Large intestine (tissue), 3 donors: Measurements from ENCODE around the gene FERMT3. TPM values are rescaled to one million over a fixed set of nuclear protein-coding genes. Genes with fewer than 3 reads are reported as not detected.
A peak's percentile ranks its signal among the peaks of the same experiment; 100 is the strongest.

ENCODE experiments used
- DNase-seq, 2 donors: peaks; one replicate each; pipeline versions ENCODE4 v3.0.0 to v3.0.0-alpha.2; 2013
- H3K27ac ChIP-seq: one replicate; pipeline ENCODE4 v1.5.1; 2013; ENCODE audit warnings: low read length
- H3K27me3 ChIP-seq: 2 replicates; pipeline ENCODE4 v1.6.1; 2013; ENCODE audit warnings: low read length; ENCODE audit not compliant: control insufficient read depth, insufficient read depth
- H3K36me3 ChIP-seq: 2 replicates; pipeline ENCODE4 v1.6.1; 2013; ENCODE audit warnings: low read length; ENCODE audit not compliant: control insufficient read depth, insufficient read depth
- H3K4me1 ChIP-seq: one replicate; pipeline ENCODE4 v1.6.1; 2013; ENCODE audit warnings: low read length; ENCODE audit not compliant: control insufficient read depth, insufficient read depth
- H3K4me3 ChIP-seq: one replicate; pipeline ENCODE4 v1.5.1; 2013; ENCODE audit warnings: low read length
- H3K9me3 ChIP-seq: one replicate; pipeline ENCODE4 v1.6.1; 2013; ENCODE audit warnings: mild to moderate bottlenecking, low read depth, low read length, moderate library complexity; ENCODE audit not compliant: control insufficient read depth
- WGBS: methylation state at CpG from one replicate; pipeline ENCODE4 v1.1.5; 2013; ENCODE audit warnings: low lambda C conversion rate; ENCODE audit not compliant: insufficient coverage; 5-methylcytosine and 5-hydroxymethylcytosine counted together
- polyA plus RNA-seq: library from polyadenylated mRNA; unstranded; fragments of 120-200 nt; gene quantifications from one replicate; pipeline ENCODE4 v1.2.1, GENCODE V29; 2013

Gene FERMT3
- polyA plus RNA-seq, 1 donor, result 28.5 TPM

DNA sequence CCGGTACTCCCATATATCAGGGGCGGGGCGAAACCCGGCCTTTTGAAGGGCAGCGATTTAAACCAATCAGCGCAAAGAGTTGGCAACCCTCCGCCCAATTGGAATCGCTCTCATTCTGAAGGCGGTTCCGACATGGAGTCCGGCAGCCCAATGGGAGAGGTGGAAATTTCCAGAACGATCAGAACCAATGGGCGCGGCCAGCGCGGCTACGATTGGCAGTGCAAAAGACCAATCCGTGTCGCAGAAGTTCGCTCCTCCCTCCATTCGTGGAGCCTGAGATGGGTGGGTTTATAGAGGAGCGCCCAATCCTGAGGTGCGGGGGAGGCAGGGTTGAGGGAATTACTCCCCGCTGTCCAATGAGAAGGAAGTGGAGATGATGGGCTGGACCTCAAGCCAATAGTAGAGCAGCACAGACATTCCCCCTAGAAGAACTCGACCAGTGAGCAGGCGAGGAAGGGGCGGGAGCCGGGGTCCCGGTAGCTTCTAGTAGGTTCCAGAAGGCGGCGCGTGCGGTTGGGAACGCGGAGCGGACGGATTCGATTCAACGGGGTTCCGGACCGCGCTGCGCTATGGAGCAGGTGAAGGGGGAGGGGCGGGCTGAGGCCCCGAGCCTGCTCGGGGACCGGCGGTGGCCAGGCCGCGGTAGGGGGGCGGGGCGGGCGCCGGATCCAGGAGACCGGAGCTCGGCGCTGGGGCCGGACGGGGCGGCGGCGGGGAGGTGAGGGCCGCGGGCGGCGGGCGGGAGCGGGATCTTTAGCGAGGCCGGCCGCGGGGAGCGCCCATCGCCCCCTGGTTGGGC is 20.6 kb upstream of the FERMT3 start, which contains the start of gene STIP1:
Gene STIP1, plus strand, starts transcription at position 479 of the 799 bp plus-strand sequence. Its CDS starts 91 bp downstream, at position 570.
- peak within 1 kb of the TSS; percentile 71 for H3K4me3 ChIP-seq
- H3K27ac ChIP-seq, result peak within 1 kb of the TSS; percentile 98
- H3K4me1 ChIP-seq, result peaks cover 27% of the 10 kb centered on the region
- DNase-seq, result peak; percentile 100
- H3K36me3 ChIP-seq, result peaks cover 4% of the 10 kb centered on the region
- no peaks in the 10 kb centered on the region for H3K9me3 ChIP-seq
- no peaks in the 10 kb centered on the region for H3K27me3 ChIP-seq
- WGBS, result no CpG with 5 or more reads among the region's 74 CpGs

GRCh38 chr11:64186492-64187165 is 19.9 kb upstream of the FERMT3 start:
- Histone ChIP-seq H3K4me1 (peaks cover 19% of the 10 kb centered on the region), H3K36me3 (peaks cover 4% of the 10 kb centered on the region), H3K4me3 (no peak overlapping the region), H3K9me3 (no peaks in the 10 kb centered on the region), H3K27ac (no peak overlapping the region), H3K27me3 (no peaks in the 10 kb centered on the region)
- DNase-seq, result peak in 1 of 2 donors; percentile 56
- no CpG with 5 or more reads among the region's 48 CpGs for WGBS

DNA sequence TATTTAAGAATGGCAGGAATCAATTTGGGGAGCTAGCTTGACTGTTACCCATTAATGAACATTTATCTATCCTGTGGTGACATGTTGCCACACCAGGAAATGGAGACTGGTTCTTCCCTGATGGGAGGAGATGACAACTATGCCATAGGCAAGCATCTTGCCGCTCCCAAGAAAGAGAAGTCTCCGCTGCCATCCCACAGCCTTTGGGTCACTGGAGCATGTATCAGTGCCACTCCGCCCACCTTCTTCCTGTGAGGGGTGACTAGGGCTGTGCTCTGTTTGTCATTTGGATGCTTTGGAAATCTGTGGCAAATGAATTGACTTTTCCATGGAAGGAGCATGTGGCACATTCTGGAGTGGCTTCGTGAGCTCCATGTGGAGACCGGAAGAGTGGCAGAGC is 14.1 kb upstream of the FERMT3 start:
- DNase-seq, result no peak
- no peak overlapping the region for H3K27ac ChIP-seq
- no peaks in the 10 kb centered on the region for H3K4me1 ChIP-seq
- no CpG with 5 or more reads among the region's 5 CpGs for WGBS
- peaks cover 54% of the 10 kb centered on the region for H3K36me3 ChIP-seq
- no peak overlapping the region for H3K4me3 ChIP-seq
- H3K27me3 ChIP-seq, result no peaks in the 10 kb centered on the region
- H3K9me3 ChIP-seq, result no peaks in the 10 kb centered on the region

GRCh38 chr11:64196626-64197025 is 9.9 kb upstream of the FERMT3 start:
- WGBS, result no CpG with 5 or more reads among the region's 9 CpGs

DNA sequence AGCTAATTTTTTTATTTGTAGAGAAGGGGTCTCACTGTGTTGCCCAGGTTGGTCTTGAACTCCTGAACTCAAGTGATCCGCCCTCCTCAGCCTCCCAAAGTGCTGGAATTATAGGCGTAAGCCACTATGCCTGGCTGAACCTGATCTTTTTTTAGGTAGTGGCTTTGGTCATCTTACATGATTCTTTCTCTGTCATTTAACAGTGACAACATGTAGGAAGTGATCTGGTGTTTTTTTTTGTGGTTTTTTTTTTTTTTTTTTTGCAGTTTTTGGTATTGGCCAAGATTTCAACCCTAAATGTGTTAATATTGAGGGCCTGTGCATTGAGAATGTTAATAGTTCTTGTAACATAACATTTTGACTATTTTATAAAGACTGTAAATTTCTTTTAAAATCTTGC is 8.0 kb upstream of the FERMT3 start:
- H3K27me3 ChIP-seq, result no peaks in the 10 kb centered on the region
- H3K36me3 ChIP-seq, result peaks cover 91% of the 10 kb centered on the region
- no CpG with 5 or more reads among the region's 2 CpGs for WGBS
- no peaks in the 10 kb centered on the region for H3K4me1 ChIP-seq
- no peak for DNase-seq
- no peaks in the 10 kb centered on the region for H3K9me3 ChIP-seq
- no peak overlapping the region for H3K4me3 ChIP-seq
- no peak overlapping the region for H3K27ac ChIP-seq

More at GRCh38 chr11:64196626-64197025, 9.9 kb upstream of the FERMT3 start:
- no peak for DNase-seq
- Histone ChIP-seq H3K36me3 (peaks cover 85% of the 10 kb centered on the region), H3K27me3 (no peaks in the 10 kb centered on the region), H3K9me3 (no peaks in the 10 kb centered on the region), H3K4me3 (no peak overlapping the region), H3K4me1 (no peaks in the 10 kb centered on the region), H3K27ac (no peak overlapping the region)

DNA sequence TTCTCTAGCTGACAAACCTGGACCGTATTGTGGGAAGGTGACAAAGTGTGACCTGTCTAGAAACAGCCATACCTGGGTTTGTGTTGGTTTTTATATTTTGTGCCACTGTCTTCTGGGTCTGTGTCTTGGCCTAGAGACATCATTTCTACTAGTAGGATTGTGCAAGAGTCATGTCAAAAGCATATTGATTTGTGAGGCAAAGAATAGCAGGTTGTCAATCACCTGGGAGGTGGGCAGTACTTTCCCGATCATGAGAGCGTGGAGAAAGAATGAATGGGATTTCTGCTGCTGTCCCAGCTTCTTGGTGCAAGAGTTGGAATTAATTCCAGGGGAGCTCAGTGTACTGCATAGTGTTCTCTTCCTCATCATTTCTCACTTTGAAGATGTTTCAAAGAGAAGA is 5.0 kb upstream of the FERMT3 start:
- DNase-seq, result no peak
- no peaks in the 10 kb centered on the region for H3K27me3 ChIP-seq
- no CpG with 5 or more reads among the region's 3 CpGs for WGBS
- H3K36me3 ChIP-seq, result peaks cover 80% of the 10 kb centered on the region
- no peak overlapping the region for H3K4me3 ChIP-seq
- no peaks in the 10 kb centered on the region for H3K9me3 ChIP-seq
- peaks cover 11% of the 10 kb centered on the region for H3K4me1 ChIP-seq
- no peak overlapping the region for H3K27ac ChIP-seq

DNA sequence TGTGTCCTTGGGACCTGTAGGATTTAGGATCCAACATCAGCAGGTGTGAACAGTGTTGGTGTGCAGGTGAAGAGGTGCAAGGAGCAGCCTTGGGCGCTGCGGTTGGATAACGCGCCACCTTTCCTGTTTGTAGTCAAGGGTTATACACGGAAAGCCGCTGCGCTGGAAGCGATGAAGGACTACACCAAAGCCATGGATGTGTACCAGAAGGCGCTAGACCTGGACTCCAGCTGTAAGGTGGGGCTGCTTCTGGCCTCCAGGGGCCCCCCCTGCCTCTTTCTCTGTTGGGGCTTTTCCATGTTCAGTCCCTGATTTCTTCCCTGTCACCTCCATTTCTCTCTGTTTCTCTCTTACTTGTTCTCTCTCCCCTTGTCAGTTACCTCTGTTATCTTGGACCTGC is 3.5 kb upstream of the FERMT3 start:
- no peak for DNase-seq
- no CpG with 5 or more reads among the region's 9 CpGs for WGBS
- H3K27ac ChIP-seq, result no peak overlapping the region

GRCh38 chr11:64203421-64204079 is 3.0 kb upstream of the FERMT3 start:
- Histone ChIP-seq H3K9me3 (no peaks in the 10 kb centered on the region), H3K27me3 (no peaks in the 10 kb centered on the region), H3K27ac (no peak overlapping the region), H3K4me3 (no peak overlapping the region), H3K36me3 (peaks cover 60% of the 10 kb centered on the region), H3K4me1 (peaks cover 25% of the 10 kb centered on the region)
- WGBS, result no CpG with 5 or more reads among the region's 27 CpGs
- DNase-seq, result no peak

More for the DNA sequence above, 3.5 kb upstream of the FERMT3 start:
- Histone ChIP-seq H3K4me1 (peaks cover 25% of the 10 kb centered on the region), H3K4me3 (no peak overlapping the region), H3K36me3 (peaks cover 66% of the 10 kb centered on the region), H3K9me3 (no peaks in the 10 kb centered on the region), H3K27me3 (no peaks in the 10 kb centered on the region)

GRCh38 chr11:64204080-64204440 is 2.5 kb upstream of the FERMT3 start:
- H3K4me1 ChIP-seq, result peaks cover 25% of the 10 kb centered on the region
- no peak overlapping the region for H3K27ac ChIP-seq
- H3K9me3 ChIP-seq, result no peaks in the 10 kb centered on the region
- no peaks in the 10 kb centered on the region for H3K27me3 ChIP-seq
- no CpG with 5 or more reads among the region's 16 CpGs for WGBS
- no peak overlapping the region for H3K4me3 ChIP-seq
- H3K36me3 ChIP-seq, result peaks cover 56% of the 10 kb centered on the region
- DNase-seq, result no peak

DNA sequence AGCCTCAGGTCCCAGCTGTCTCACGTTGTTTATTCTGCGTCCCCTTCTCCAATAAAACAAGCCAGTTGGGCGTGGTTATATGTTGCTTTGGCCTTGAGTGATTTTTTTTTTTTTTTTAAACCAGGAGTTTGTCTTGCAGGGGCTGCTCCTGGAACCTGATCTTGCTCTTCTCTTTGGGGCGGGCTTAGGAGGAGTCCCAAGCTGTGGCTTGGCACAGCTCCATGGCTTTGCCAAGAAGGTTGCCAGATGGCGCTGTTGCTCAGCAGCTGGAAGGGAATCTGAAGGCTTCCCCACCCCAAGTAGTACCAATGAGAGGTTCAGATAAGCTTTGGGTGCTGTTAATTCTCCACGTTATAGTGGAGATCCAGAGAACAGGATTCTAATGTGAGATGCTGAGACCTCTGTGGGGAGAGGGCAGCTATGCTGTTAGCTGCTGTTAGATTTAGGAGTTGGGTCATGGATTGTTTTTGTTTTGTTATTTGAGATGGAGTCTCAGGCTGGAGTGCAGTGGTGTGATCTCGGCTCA is 2.0 kb upstream of the FERMT3 start:
- H3K27me3 ChIP-seq, result no peaks in the 10 kb centered on the region
- peaks cover 56% of the 10 kb centered on the region for H3K36me3 ChIP-seq
- no peak overlapping the region for H3K27ac ChIP-seq
- DNase-seq, result peak; percentile 81 to 85
- H3K9me3 ChIP-seq, result no peaks in the 10 kb centered on the region
- WGBS, result no CpG with 5 or more reads among the region's 7 CpGs
- H3K4me3 ChIP-seq, result no peak overlapping the region
- H3K4me1 ChIP-seq, result peaks cover 25% of the 10 kb centered on the region
